HL-60 (cell line): ENCODE measurements around the gene DCC.

ENCODE experiments used
- DNase-seq, 2 experiments: peaks; one replicate each; pipeline ENCODE4 v3.0.0-alpha.2; 2010 to 2020; ENCODE audit warnings: low read depth in 1 of 2, low spot score in 1 of 2
- H3K27ac ChIP-seq: fragments of 250-450 bp; sonication (Bioruptor Pico); replicated peaks from 2 replicates; pipeline ENCODE4 v1.5.1; 2020; ENCODE audit warnings: mild to moderate bottlenecking, moderate library complexity
- H3K27me3 ChIP-seq: fragments of 250-450 bp; sonication (Bioruptor Pico); 2 replicates; pipeline ENCODE4 v1.5.1; 2021; ENCODE audit warnings: mild to moderate bottlenecking, moderate library complexity; ENCODE audit not compliant: insufficient read depth, poor library complexity, severe bottlenecking
- H3K4me3 ChIP-seq: replicated peaks from 2 replicates; pipeline ENCODE4 v1.5.1; 2011; ENCODE audit warnings: mild to moderate bottlenecking, control low read depth, low read length; ENCODE audit not compliant: insufficient read depth
- GABPA ChIP-seq: IDR thresholded peaks from 2 replicates; pipeline ENCODE4 v1.6.1; 2012; ENCODE audit warnings: low read depth
- POLR2AphosphoS5 ChIP-seq: IDR thresholded peaks from 2 replicates; pipeline ENCODE4 v1.6.1; 2012; ENCODE audit warnings: low read depth
- SPI1 ChIP-seq: IDR thresholded peaks from 2 replicates; pipeline ENCODE4 v1.6.1; 2012; ENCODE audit warnings: low read depth, mild to moderate bottlenecking, borderline replicate concordance
- TF ChIP-seq, protein P1 (sequence below): IDR thresholded peaks from one replicate; pipeline ENCODE4 v1.5.1; 2011; ENCODE audit warnings: low read length, control low read depth, inconsistent platforms; ENCODE audit not compliant: insufficient read depth
- TF ChIP-seq, protein P2 (sequence below): IDR thresholded peaks from 2 replicates; pipeline ENCODE4 v1.6.1; 2012; ENCODE audit warnings: low read depth; ENCODE audit not compliant: insufficient replicate concordance

DCC gene

DNA sequence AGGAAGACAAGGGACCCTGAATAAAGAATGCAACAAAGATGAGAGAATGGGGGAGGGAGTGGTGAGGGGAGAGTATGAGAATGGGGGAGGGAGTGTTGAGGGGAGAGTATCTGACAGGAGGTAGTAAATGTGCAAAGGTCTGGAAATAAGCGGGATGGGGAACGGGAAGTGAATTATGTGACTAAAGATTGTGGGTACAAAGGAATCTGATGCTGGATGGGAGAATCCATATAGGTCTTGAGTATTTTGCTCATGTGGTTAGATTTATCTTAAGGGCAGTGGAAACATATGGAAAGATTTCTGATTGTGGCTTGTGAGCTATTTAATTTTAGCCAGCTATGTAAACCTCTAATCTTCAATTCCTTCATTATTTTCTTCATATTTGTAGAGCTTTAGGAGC lies 593.4 kb downstream of the DCC start:
- no peak overlapping the region for H3K27ac ChIP-seq
- no peaks in the 10 kb centered on the region for H3K27me3 ChIP-seq
- no peak overlapping the region for H3K4me3 ChIP-seq
- DNase-seq, result no peak
- TF ChIP-seq POLR2AphosphoS5 (no peak), SPI1 (no peak), GABPA (no peak)
- TF ChIP-seq, protein P1, sequence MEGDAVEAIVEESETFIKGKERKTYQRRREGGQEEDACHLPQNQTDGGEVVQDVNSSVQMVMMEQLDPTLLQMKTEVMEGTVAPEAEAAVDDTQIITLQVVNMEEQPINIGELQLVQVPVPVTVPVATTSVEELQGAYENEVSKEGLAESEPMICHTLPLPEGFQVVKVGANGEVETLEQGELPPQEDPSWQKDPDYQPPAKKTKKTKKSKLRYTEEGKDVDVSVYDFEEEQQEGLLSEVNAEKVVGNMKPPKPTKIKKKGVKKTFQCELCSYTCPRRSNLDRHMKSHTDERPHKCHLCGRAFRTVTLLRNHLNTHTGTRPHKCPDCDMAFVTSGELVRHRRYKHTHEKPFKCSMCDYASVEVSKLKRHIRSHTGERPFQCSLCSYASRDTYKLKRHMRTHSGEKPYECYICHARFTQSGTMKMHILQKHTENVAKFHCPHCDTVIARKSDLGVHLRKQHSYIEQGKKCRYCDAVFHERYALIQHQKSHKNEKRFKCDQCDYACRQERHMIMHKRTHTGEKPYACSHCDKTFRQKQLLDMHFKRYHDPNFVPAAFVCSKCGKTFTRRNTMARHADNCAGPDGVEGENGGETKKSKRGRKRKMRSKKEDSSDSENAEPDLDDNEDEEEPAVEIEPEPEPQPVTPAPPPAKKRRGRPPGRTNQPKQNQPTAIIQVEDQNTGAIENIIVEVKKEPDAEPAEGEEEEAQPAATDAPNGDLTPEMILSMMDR, result no peak
- TF ChIP-seq, protein P2, sequence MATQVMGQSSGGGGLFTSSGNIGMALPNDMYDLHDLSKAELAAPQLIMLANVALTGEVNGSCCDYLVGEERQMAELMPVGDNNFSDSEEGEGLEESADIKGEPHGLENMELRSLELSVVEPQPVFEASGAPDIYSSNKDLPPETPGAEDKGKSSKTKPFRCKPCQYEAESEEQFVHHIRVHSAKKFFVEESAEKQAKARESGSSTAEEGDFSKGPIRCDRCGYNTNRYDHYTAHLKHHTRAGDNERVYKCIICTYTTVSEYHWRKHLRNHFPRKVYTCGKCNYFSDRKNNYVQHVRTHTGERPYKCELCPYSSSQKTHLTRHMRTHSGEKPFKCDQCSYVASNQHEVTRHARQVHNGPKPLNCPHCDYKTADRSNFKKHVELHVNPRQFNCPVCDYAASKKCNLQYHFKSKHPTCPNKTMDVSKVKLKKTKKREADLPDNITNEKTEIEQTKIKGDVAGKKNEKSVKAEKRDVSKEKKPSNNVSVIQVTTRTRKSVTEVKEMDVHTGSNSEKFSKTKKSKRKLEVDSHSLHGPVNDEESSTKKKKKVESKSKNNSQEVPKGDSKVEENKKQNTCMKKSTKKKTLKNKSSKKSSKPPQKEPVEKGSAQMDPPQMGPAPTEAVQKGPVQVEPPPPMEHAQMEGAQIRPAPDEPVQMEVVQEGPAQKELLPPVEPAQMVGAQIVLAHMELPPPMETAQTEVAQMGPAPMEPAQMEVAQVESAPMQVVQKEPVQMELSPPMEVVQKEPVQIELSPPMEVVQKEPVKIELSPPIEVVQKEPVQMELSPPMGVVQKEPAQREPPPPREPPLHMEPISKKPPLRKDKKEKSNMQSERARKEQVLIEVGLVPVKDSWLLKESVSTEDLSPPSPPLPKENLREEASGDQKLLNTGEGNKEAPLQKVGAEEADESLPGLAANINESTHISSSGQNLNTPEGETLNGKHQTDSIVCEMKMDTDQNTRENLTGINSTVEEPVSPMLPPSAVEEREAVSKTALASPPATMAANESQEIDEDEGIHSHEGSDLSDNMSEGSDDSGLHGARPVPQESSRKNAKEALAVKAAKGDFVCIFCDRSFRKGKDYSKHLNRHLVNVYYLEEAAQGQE, result no peak

DNA sequence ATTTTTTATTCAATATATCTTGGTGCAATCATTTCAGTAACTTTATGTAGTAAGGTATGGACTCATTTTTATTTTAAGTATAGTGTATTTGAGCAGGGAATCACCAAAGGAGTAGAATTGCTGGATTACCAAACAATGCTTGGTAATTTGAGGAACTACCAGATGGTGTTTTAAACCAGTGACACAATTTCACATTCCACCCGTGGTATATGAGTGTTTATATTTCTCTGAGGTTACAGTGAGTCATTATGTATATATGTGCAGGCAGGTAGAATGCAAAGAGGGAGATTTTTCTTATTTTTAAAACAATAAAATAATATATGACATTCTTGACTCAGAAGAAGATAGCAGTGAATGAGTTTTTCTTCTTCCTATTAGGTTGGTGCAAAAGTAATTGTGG lies 596.9 kb downstream of the DCC start:
- TF ChIP-seq SPI1 (no peak), GABPA (no peak), POLR2AphosphoS5 (no peak)
- TF ChIP-seq, protein P2, result no peak
- TF ChIP-seq, protein P1, result no peak
- Histone ChIP-seq H3K27ac (no peak overlapping the region), H3K27me3 (no peaks in the 10 kb centered on the region), H3K4me3 (no peak overlapping the region)
- no peak for DNase-seq

DNA sequence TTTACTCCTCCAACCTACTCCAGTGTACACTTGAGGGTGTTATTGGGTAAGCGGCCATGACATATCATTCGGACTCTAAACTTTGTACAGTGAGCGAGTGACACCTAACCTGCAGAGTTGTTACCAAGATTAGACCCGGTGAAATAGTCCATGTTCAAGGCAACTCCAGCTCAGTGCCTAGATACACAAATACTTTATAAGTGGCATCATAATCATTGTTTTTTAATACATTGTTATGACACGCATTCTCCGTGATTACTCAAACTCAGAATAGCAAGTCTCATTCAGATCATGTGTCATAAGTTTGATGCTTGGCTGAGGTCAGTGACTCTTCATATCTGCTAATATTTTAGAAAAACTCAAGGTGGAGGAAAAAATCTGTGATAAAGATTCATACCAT lies 597.8 kb downstream of the DCC start:
- no peak for DNase-seq
- Histone ChIP-seq H3K27me3 (no peaks in the 10 kb centered on the region), H3K4me3 (no peak overlapping the region), H3K27ac (no peak overlapping the region)
- no peak for TF ChIP-seq GABPA
- no peak for TF ChIP-seq SPI1
- no peak for TF ChIP-seq POLR2AphosphoS5
- TF ChIP-seq, protein P1, result no peak
- TF ChIP-seq, protein P2, result no peak
